HL-60 (cell line): Measurements from ENCODE around the gene PGAP6.

ENCODE experiments used
- DNase-seq, 2 experiments: peaks; one replicate each; pipeline ENCODE4 v3.0.0-alpha.2; 2010 to 2020; ENCODE audit warnings: low read depth in 1 of 2, low spot score in 1 of 2
- H3K27ac ChIP-seq: fragments of 250-450 bp; sonication (Bioruptor Pico); replicated peaks from 2 replicates; pipeline ENCODE4 v1.5.1; 2020; ENCODE audit warnings: mild to moderate bottlenecking, moderate library complexity
- H3K27me3 ChIP-seq: fragments of 250-450 bp; sonication (Bioruptor Pico); 2 replicates; pipeline ENCODE4 v1.5.1; 2021; ENCODE audit warnings: mild to moderate bottlenecking, moderate library complexity; ENCODE audit not compliant: insufficient read depth, poor library complexity, severe bottlenecking
- H3K4me3 ChIP-seq: replicated peaks from 2 replicates; pipeline ENCODE4 v1.5.1; 2011; ENCODE audit warnings: mild to moderate bottlenecking, control low read depth, low read length; ENCODE audit not compliant: insufficient read depth
- CTCF ChIP-seq: IDR thresholded peaks from one replicate; pipeline ENCODE4 v1.5.1; 2011; ENCODE audit warnings: low read length, control low read depth, inconsistent platforms; ENCODE audit not compliant: insufficient read depth
- GABPA ChIP-seq: IDR thresholded peaks from 2 replicates; pipeline ENCODE4 v1.6.1; 2012; ENCODE audit warnings: low read depth
- POLR2AphosphoS5 ChIP-seq: IDR thresholded peaks from 2 replicates; pipeline ENCODE4 v1.6.1; 2012; ENCODE audit warnings: low read depth
- REST ChIP-seq: IDR thresholded peaks from 2 replicates; pipeline ENCODE4 v1.6.1; 2012; ENCODE audit warnings: low read depth; ENCODE audit not compliant: insufficient replicate concordance
- SPI1 ChIP-seq: IDR thresholded peaks from 2 replicates; pipeline ENCODE4 v1.6.1; 2012; ENCODE audit warnings: low read depth, mild to moderate bottlenecking, borderline replicate concordance

The PGAP6 gene

GRCh38 chr16:397736-398332 is 16.1 kb upstream of the PGAP6 start:
- peak in 1 of 2 experiments; percentile 89 for DNase-seq
- TF ChIP-seq GABPA: no peak
- TF ChIP-seq SPI1: no peak; the same call in 1 of the 2 replicates
- TF ChIP-seq CTCF: peak; percentile 5
- no peak; the same call in 1 of the 2 replicates for TF ChIP-seq POLR2AphosphoS5
- no peak for TF ChIP-seq REST
- no peaks in the 10 kb centered on the region for H3K27me3 ChIP-seq
- peak overlapping the region; percentile 8 for H3K4me3 ChIP-seq
- peak overlapping the region; percentile 25; the same call in 1 of the 2 replicates for H3K27ac ChIP-seq

- peak within 1 kb of the TSS; percentile 85 for H3K27ac ChIP-seq
- TF ChIP-seq POLR2AphosphoS5 (no peak), REST (no peak), SPI1 (no peak), GABPA (no peak), CTCF (no peak)
Observed at GRCh38 chr16:397135-397661, 15.4 kb upstream of the PGAP6 start, which contains the start of gene NME4. TSS of gene NME4 (plus strand) at chr16:397199. CDS start at chr16:397223, 24 bp downstream.

GRCh38 chr16:396605-397004 is 14.8 kb upstream of the PGAP6 start:
- H3K27me3 ChIP-seq: no peaks in the 10 kb centered on the region
- peak overlapping the region; percentile 49 for H3K4me3 ChIP-seq
- DNase-seq: peak; percentile 67 to 80
- H3K27ac ChIP-seq: peak overlapping the region; percentile 85
- TF ChIP-seq SPI1 (no peak), REST (no peak), CTCF (no peak), GABPA (no peak), POLR2AphosphoS5 (no peak)

More at GRCh38 chr16:397135-397661, 15.4 kb upstream of the PGAP6 start, which contains the start of gene NME4:
- Histone ChIP-seq H3K27me3 (no peaks in the 10 kb centered on the region), H3K4me3 (peak within 1 kb of the TSS; percentile 49)
- peak; percentile 28 to 62 for DNase-seq
